HCT116 (cell line): ENCODE results near the gene TRIM24. TPM values are rescaled to one million over a fixed set of nuclear protein-coding genes. Genes with fewer than 3 reads are reported as not detected.

Source experiments
- ATAC-seq: fragments of 200-7000 bp; cut with Tn5 transposase; 2 replicates; pipeline ENCODE4 v1.9.1; 2020; ENCODE audit warnings: mild to moderate bottlenecking, moderate library complexity
- BruUV-seq: library from RNA; stranded (reverse); fragments of 400-500 nt; replicated peaks from 2 replicates; lab custom pipeline; 2021; lab: Mats Ljungman, UMichigan
- CTCF ChIA-PET: fragments of 300-600 bp; sonication (Branson Sonifier 250); formaldehyde crosslinking; loops from one replicate; lab custom pipeline; 2021; ENCODE audit warnings: antibody characterized with exemption; lab: Charles Lee
- POLR2A ChIA-PET: fragments of 300-600, 350-600 bp; sonication (Branson Sonifier 250); formaldehyde crosslinking; loops from one replicate; lab custom pipeline; 2021; ENCODE audit warnings: antibody characterized with exemption; lab: Charles Lee
- RAD21 ChIA-PET, 2 experiments: fragments of 300-600 bp; sonication (Branson Sonifier 250); formaldehyde crosslinking; loops; one replicate each; lab custom pipeline; 2023; ENCODE audit warnings: low total read pairs in 2 of 2; ENCODE audit not compliant: uncharacterized antibody in 2 of 2, unreplicated experiment in 2 of 2, low non-redundant PET in 1 of 2; lab: Charles Lee
- DNase-seq: peaks from one replicate; pipeline ENCODE4 v3.0.0-alpha.2; 2010; ENCODE audit warnings: low read depth, low spot score
- H2AFZ ChIP-seq: fragments of 200-600 bp; shearing (Covaris generic), sonication (generic); 2 replicates; pipeline ENCODE4 v1.6.1; 2017; ENCODE audit warnings: low read depth, mixed run types, mixed read lengths, antibody characterized with exemption, low read length; ENCODE audit not compliant: poor library complexity, severe bottlenecking
- H3K27ac ChIP-seq: 2 replicates; pipeline ENCODE4 v1.5.1; 2012; ENCODE audit warnings: low read depth, low read length
- H3K27me3 ChIP-seq: fragments of 200-600 bp; sonication (generic); 2 replicates; pipeline ENCODE4 v1.6.1; 2016; ENCODE audit warnings: mixed run types, low read length, mixed read lengths; ENCODE audit not compliant: insufficient read depth
- H3K36me3 ChIP-seq, 2 experiments: fragments of 200-500 bp in 1 of 2; fragments of 200-600 bp in 1 of 2; sonication (Bioruptor generic) in 1 of 2; sonication (generic) in 1 of 2; 2 replicates each; pipeline versions ENCODE4 v1.5.1 to v1.6.1; 2014 to 2016; ENCODE audit warnings: low read length in 2 of 2, inconsistent platforms in 1 of 2, mixed read lengths in 1 of 2, mixed run types in 1 of 2; ENCODE audit not compliant: insufficient read depth in 2 of 2, control insufficient read depth in 1 of 2
- H3K4me1 ChIP-seq, 2 experiments: fragments of 200-600 bp in 1 of 2; sonication (generic) in 1 of 2; 2 replicates each; pipeline versions ENCODE4 v1.5.1 to v1.6.1; 2012 to 2017; ENCODE audit warnings: low read length in 2 of 2, inconsistent platforms in 1 of 2, mild to moderate bottlenecking in 1 of 2, mixed read lengths in 1 of 2, mixed run types in 1 of 2, moderate library complexity in 1 of 2; ENCODE audit not compliant: insufficient read depth in 2 of 2, control insufficient read depth in 1 of 2
- H3K4me2 ChIP-seq: fragments of 200-600 bp; sonication (generic); 2 replicates; pipeline ENCODE4 v1.6.1; 2017; ENCODE audit warnings: mixed run types, low read length, mixed read lengths
- H3K4me3 ChIP-seq, 2 experiments: fragments of 200-600 bp in 1 of 2; sonication (generic) in 1 of 2; replicated peaks in 1 of 2; 2 replicates each; pipeline ENCODE4 v1.5.1; 2011 to 2016; ENCODE audit warnings: low read length in 2 of 2, control low read depth in 1 of 2, low read depth in 1 of 2, mild to moderate bottlenecking in 1 of 2, mixed read lengths in 1 of 2, mixed run types in 1 of 2
- H3K79me2 ChIP-seq: fragments of 200-600 bp; sonication (generic); 2 replicates; pipeline ENCODE4 v1.6.1; 2017; ENCODE audit warnings: mild to moderate bottlenecking, mixed run types, low read length, moderate library complexity, mixed read lengths; ENCODE audit not compliant: insufficient read depth
- H3K9ac ChIP-seq: fragments of 200-600 bp; sonication (generic); 2 replicates; pipeline ENCODE4 v1.6.1; 2016; ENCODE audit warnings: low read length, mixed read lengths
- H3K9me2 ChIP-seq: fragments of 200-600 bp; sonication (generic), shearing (Covaris generic); 2 replicates; pipeline ENCODE4 v1.6.1; 2017; ENCODE audit warnings: mixed run types, mild to moderate bottlenecking, moderate library complexity; ENCODE audit not compliant: insufficient read depth
- H3K9me3 ChIP-seq, 2 experiments: fragments of 200-500 bp in 1 of 2; fragments of 200-600 bp in 1 of 2; sonication (Bioruptor generic) in 1 of 2; sonication (generic) in 1 of 2; 2 replicates each; pipeline ENCODE4 v1.6.1; 2014 to 2017; ENCODE audit warnings: low read length in 2 of 2, mixed read lengths in 2 of 2, inconsistent platforms in 1 of 2, low read depth in 1 of 2, mild to moderate bottlenecking in 1 of 2, mixed run types in 1 of 2, moderate library complexity in 1 of 2; ENCODE audit not compliant: control insufficient read depth in 1 of 2, insufficient read depth in 1 of 2
- H4K20me1 ChIP-seq: fragments of 200-600 bp; sonication (generic), shearing (Covaris generic); 2 replicates; pipeline ENCODE4 v1.6.1; 2017; ENCODE audit warnings: mixed run types, mild to moderate bottlenecking, moderate library complexity; ENCODE audit not compliant: insufficient read depth
- CBX3 ChIP-seq: IDR thresholded peaks from 2 replicates; pipeline ENCODE4 v1.6.1; 2012; ENCODE audit warnings: low read depth
- CEBPB ChIP-seq: IDR thresholded peaks from 2 replicates; pipeline ENCODE4 v1.6.1; 2012; ENCODE audit warnings: low read depth
- EGR1 ChIP-seq: IDR thresholded peaks from 2 replicates; pipeline ENCODE4 v1.6.1; 2012; ENCODE audit warnings: low read depth
- FOSL1 ChIP-seq: IDR thresholded peaks from 2 replicates; pipeline ENCODE4 v1.6.1; 2012; ENCODE audit warnings: low read depth
- POLR2A ChIP-seq: IDR thresholded peaks from 2 replicates; pipeline ENCODE4 v1.7.0; 2011; ENCODE audit warnings: borderline replicate concordance; ENCODE audit not compliant: insufficient read depth, insufficient read length; ENCODE audit errors: extremely low read depth
- POLR2AphosphoS5 ChIP-seq: IDR thresholded peaks from 2 replicates; pipeline ENCODE4 v1.6.1; 2011; ENCODE audit warnings: mild to moderate bottlenecking, low read depth, low read length, moderate library complexity
- RAD21 ChIP-seq: IDR thresholded peaks from 2 replicates; pipeline ENCODE4 v1.6.1; 2012; ENCODE audit warnings: low read depth, mild to moderate bottlenecking
- SP1 ChIP-seq: IDR thresholded peaks from 2 replicates; pipeline ENCODE4 v1.6.1; 2012; ENCODE audit warnings: low read depth
- SRF ChIP-seq: IDR thresholded peaks from 2 replicates; pipeline ENCODE4 v1.6.1; 2012; ENCODE audit warnings: low read depth
- YY1 ChIP-seq: IDR thresholded peaks from 2 replicates; pipeline ENCODE4 v1.6.1; 2011; ENCODE audit warnings: low read length, low read depth, moderate library complexity, mild to moderate bottlenecking; ENCODE audit not compliant: insufficient replicate concordance; ENCODE audit errors: extremely low read depth
- ZFX ChIP-seq: fragments of 450-650 bp; IDR thresholded peaks from 2 replicates; pipeline ENCODE4 v1.6.1; 2017
- intact Hi-C: fragments of 100-400 bp; cut with micrococcal nuclease; formaldehyde crosslinking; loops from 2 replicates; pipeline ENCODE4 v1.10.0; 2022
- total RNA-seq: library from RNA; stranded (reverse); gene quantifications from one replicate; pipeline ENCODE4 v1.2.1, GENCODE V29; 2021; ENCODE audit not compliant: unreplicated experiment
- TF ChIP-seq, protein P1 (sequence below): IDR thresholded peaks from 2 replicates; pipeline ENCODE4 v1.6.1; 2011; ENCODE audit warnings: mild to moderate bottlenecking, low read length, moderate library complexity; ENCODE audit not compliant: insufficient replicate concordance; ENCODE audit errors: extremely low read depth

Gene TRIM24
- total RNA-seq, 1 experiment from 2014 or later = 12.8 TPM

DNA sequence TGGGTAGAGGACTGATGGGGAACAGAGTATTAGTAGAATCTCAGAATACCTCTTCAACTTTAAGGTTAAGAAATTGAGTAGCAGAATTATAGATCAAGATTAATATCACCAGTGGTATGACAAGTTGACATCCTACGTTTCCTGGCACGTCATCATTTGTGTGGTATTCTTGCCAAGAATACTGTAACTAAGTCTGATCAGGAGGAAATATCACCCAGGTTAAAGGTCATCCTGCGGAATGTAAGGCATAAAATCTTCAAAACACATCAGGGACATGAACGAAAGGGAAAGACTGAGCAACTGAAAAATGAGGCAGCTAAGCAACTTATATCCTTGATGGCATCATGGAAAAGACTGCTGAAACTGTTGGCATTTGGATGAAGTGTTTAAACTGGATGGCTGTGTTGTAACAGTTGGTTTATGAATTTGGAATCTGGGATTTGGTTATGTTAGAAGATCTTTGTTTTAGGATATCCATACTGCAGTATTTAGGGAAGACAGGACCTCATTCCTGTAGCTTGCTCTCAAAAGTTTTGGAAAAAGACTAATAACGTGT, 86.1 kb downstream of the TRIM24 start:
- Histone ChIP-seq H3K27ac (no peak overlapping the region), H3K4me2 (no peak overlapping the region), H4K20me1 (no peaks in the 10 kb centered on the region), H3K9ac (no peak overlapping the region), H3K4me1 (no peaks in the 10 kb centered on the region), H3K79me2 (no peaks in the 10 kb centered on the region), H2AFZ (no peak overlapping the region), H3K4me3 (no peak overlapping the region), H3K9me3 (no peaks in the 10 kb centered on the region), H3K9me2 (no peaks in the 10 kb centered on the region), H3K27me3 (no peaks in the 10 kb centered on the region), H3K36me3 (no peaks in the 10 kb centered on the region)
- POLR2A ChIA-PET = no interaction called here
- intact Hi-C loops = no loop called here
- CTCF ChIA-PET = no interaction called here
- no TSS peak for BruUV-seq
- ATAC-seq (no peak), DNase-seq (no peak)
- RAD21 ChIA-PET = no interaction called here
- TF ChIP-seq EGR1 = no peak
- TF ChIP-seq, all 23 proteins: peak for 0

DNA sequence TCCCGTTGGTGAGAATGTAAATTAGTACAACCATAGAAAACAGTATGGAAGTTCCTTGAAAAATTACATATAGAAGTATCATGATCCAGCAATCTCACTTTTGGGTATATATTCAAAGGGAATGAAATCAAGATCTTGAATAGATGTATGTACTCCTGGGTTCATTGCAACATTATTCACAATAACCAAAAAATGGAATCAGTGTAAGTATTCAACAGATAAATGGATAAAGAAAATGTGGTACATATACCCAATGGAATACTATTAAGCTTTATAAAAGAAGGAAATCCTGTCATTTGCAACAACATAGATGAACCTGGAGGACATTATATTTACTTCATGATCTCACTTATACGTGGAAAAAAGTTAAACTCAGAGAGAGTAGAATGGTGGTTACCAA, 86.8 kb downstream of the TRIM24 start:
- Histone ChIP-seq H3K9me3 (no peaks in the 10 kb centered on the region), H3K9me2 (no peaks in the 10 kb centered on the region), H3K4me1 (no peaks in the 10 kb centered on the region)
- RAD21 ChIA-PET = no interaction called here
- no TSS peak for BruUV-seq
- intact Hi-C loops = no loop called here
- TF ChIP-seq FOSL1 (no peak), ZFX (no peak), SP1 (no peak), YY1 (no peak), CBX3 (no peak), POLR2AphosphoS5 (no peak), EGR1 (no peak), CEBPB (no peak), SRF (no peak), RAD21 (no peak), POLR2A (no peak)
- TF ChIP-seq, protein P1, sequence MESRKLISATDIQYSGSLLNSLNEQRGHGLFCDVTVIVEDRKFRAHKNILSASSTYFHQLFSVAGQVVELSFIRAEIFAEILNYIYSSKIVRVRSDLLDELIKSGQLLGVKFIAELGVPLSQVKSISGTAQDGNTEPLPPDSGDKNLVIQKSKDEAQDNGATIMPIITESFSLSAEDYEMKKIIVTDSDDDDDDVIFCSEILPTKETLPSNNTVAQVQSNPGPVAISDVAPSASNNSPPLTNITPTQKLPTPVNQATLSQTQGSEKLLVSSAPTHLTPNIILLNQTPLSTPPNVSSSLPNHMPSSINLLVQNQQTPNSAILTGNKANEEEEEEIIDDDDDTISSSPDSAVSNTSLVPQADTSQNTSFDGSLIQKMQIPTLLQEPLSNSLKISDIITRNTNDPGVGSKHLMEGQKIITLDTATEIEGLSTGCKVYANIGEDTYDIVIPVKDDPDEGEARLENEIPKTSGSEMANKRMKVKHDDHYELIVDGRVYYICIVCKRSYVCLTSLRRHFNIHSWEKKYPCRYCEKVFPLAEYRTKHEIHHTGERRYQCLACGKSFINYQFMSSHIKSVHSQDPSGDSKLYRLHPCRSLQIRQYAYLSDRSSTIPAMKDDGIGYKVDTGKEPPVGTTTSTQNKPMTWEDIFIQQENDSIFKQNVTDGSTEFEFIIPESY = no peak
- TF ChIP-seq, all 23 proteins: peak for 0
- no peak for DNase-seq
- CTCF ChIA-PET = no interaction called here
- H3K36me3 ChIP-seq = no peaks in the 10 kb centered on the region
- H3K27ac ChIP-seq = no peak overlapping the region
- H2AFZ ChIP-seq = no peak overlapping the region
- no peak overlapping the region for H3K9ac ChIP-seq
- no peak overlapping the region for H3K4me3 ChIP-seq
- no peak for ATAC-seq
- no peaks in the 10 kb centered on the region for H4K20me1 ChIP-seq
- H3K27me3 ChIP-seq = no peaks in the 10 kb centered on the region
- no peak overlapping the region for H3K4me2 ChIP-seq
- POLR2A ChIA-PET = no interaction called here
- H3K79me2 ChIP-seq = no peaks in the 10 kb centered on the region
